CD4-positive, alpha-beta T cell treated with Interleukin-4 for 1 hour (primary cell): ENCODE data around the gene UBA52.
"Not testable (repeated sequence)": the region's sequence is repeated elsewhere in the genome, so short reads cannot be mapped to it uniquely, and the experiment has no call there.

ENCODE experiments used
- DNase-seq, 2 donors: peaks; one replicate each; pipeline ENCODE4 v3.0.0-alpha.2; 2020 to 2022

The UBA52 gene

DNA sequence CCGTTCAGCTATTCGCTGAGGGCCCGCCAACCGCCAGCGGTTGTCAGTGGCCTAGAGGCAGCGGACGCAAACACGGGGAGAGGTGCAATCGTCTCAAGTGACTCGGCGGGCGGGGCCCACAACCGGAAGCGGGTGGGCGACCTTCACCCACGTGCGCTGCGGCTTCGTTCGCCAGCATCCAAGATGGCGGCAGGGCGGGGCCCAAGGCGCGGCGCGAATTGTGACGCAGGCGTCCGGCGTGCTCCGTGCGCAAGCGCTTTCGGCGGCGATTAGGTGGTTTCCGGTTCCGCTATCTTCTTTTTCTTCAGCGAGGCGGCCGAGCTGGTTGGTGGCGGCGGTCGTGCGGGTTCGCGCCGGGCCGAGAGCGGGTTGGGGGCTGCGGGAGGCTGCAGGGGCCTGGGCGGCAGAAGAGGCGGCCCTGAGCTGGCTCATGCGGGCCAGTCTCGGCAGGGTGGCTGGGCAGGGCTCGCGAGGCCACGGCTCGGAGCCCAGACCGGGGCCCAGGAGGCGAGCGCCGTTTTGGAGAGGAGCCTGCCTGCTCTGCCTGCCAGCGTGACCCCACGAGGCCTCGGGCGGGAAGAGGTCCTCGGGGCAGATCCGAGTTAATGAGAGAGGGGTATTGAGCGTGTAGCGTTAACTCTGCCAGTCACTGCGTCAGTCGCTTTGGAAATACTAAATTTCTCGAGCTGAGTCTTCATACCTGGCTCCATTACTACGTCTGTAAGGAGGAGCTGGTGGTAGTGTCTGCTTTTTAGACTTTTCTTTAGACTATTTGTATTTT, at the start of gene UBA52:
Gene UBA52 (plus strand): TSS at position 294 of the 781 bp plus-strand sequence. CDS start 1,444 bp downstream, outside the sequence.
- peak; percentile 98 to 99 for DNase-seq

DNA sequence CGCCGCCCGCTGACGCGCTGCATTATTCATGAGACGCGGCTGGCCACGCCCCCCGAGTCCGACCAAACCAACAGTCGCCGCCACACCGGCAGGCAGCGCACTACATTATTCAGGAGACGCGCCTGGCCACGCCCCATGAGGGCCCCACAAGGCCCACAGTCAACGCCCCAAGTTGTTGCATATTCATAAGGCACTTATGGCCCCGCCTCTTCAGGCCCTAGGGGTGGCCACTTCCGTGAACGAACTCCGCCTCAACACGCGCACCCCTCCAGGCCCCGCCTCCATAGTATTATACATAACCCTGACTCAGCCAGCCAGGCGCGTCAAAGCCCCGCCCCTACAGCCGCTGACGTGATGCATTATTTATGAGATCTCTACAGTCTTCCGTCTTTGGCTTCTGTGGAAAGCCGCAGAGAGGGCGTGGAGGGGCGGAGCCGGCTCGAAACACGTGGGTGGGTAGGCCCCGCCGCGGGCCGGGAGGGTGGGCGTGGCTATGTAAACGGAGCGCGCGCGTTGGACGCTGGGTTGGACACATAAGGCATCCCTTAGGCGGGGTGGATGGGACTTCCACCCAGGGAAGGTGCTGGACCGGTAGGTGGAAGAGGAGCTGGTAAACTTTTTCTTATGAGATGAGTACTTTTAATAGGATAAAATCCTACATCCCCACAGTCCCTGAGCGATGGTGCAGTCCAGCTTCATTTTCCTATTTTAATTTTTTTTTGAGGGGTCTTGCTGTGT, 49.4 kb upstream of the UBA52 start:
- DNase-seq, result peak; percentile 100

DNA sequence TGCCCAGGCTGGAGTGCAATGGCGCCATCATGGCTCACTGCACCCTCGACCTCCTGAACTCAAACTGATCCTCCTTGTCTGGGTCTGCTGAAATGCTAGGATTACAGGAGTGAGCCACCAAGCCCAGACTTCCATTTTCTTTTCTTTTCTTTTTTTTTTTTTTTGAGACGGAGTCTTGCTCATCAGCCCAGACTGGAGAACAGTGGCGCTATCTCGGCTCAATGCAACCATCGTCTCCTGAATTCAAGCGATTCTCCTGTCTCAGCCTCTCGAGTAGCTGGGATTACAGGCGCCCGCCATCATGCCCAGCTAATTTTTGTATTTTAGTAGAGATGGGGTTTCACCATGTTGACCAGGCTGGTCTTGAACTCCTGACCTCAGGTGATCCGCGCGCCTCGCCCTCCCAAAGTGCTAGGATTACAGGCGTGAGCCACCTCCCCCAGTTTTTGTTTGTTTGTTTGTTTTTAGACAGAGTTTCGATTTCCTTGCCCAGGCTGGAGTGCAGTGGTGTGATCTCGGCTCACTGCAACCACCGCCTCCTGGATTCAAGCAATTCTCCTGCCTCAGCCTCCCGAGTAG, 48.7 kb upstream of the UBA52 start:
- not testable (repeated sequence) for DNase-seq

GRCh38 chr19:18523841-18524240, 47.8 kb upstream of the UBA52 start:
- no peak for DNase-seq

DNA sequence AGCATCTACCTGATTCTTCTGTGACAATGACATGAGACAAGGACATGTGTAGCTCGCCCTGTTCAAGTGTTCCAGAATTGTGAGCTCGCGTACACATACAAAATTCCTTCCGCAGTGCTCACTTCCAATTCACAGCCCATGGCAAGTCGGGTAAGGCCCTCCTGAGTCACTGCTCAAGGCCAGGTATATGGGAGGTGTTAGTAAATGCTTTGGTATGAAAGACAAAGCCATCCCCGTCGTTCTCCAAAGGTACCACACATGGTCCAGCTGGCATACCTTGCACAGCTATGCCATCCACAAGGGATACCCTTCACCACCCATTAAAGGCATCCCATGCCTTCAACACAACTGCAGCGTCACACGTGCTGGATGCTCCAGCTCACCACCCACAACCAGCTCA, 45.3 kb upstream of the UBA52 start:
- no peak for DNase-seq

DNA sequence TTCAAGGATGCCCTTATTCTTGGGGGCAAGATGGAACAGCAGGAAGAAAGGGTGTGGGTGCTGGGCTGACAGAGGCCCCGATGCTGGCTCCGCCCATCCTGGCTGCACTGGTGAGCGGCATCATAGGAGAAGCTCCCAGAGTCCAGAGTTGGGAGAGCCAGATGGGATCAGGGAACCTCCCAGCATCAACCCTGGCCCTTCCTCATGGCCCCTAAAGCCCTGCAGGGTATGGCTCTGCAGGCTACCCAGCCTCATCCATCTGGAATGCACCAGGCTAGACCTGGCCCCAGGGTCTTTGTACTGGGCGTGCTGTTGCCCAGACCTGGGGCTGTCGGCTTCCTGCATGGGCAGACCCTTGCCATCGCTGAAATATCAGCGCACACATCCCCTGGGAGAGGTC, 41.9 kb upstream of the UBA52 start:
- no peak for DNase-seq

DNA sequence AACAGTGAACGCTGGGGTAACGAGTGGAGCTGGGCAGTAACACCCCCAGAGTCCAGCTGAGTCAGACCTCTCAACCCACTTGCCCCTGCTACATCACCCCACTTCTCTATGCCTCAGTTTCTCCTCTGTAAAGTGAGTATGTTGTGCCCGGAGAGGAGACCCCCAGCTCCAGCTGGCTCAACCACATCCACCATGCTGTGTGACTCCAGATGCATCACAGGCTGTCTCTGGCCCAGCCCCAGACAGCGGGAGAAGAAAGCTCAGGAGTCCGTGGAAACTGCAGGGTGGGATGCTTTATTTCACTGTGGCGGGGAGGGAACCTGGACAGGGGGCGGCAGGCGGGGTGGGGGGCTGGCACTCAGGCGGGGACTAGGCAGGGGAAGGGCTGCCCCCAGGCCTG, 40.2 kb upstream of the UBA52 start:
- DNase-seq, result no peak

- DNase-seq, result no peak
Observed at GRCh38 chr19:18532168-18532890, 39.3 kb upstream of the UBA52 start.

DNA sequence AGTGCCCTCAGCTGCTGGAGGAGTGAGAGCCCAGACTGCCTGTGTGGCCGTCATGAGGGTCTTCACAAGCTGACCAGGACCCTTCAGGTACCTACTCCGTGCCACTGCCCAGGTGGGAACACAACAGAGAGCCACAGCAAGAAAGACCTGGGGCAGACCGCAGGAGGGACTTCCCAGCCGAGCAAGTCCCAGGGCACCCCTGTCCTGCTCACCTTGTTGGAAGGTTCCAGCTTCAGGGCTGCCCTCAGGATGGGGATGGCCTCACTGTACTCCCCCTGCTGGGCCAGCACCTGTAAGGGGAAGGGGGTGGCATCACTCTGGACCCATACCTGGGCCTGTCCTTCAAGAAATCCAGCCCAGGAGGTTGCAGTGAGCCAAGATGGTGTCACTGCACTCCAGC, 38.6 kb upstream of the UBA52 start:
- DNase-seq, result no peak

- no peak for DNase-seq
Observed at GRCh38 chr19:18536475-18536874, 35.2 kb upstream of the UBA52 start.

- DNase-seq, result no peak
Observed at GRCh38 chr19:18537431-18537830, 34.2 kb upstream of the UBA52 start.

DNA sequence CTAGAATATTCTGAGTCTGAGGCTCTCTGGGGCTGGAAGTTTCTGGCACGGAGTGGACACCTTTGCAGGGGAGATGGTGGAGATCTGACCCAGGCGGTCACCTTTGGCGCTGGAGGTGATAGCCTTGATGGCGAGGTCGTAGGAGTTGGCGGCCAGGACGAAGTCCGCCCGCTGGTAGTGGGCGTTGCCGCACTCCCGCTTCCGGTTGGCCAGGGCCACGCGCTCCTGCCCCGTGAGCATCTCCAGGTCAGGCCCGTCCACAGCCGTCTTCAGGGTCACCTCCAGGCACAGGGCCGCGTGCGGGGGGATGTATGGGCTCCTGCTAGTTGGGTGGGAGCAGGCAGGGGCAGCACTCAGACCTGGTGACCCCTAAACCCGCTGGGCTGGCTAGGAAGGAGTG, 33.5 kb upstream of the UBA52 start:
- DNase-seq, result no peak

DNA sequence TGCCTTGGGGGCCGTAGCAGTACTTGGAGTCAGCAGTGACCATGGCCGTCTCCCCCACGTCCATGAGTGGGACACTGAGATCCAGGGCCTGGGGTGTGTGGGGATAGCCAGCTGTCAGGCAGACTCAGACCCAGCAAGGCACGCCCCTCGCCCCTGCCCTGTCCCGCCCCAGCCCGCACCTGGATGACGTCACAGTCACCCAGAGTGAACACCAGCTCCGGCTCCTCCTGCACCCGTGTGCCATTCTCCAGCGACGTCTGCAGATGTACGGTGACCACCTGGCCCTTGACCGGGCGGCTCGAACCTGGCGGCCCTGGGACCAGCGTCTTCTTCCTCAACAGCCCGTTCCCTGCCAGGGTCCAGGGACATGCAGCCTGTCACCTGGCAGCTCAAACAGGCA, 32.3 kb upstream of the UBA52 start:
- DNase-seq, result no peak

GRCh38 chr19:18540200-18540599, 31.5 kb upstream of the UBA52 start:
- DNase-seq, result not testable (repeated sequence)

- no peak for DNase-seq
Observed at GRCh38 chr19:18541258-18541991, 30.2 kb upstream of the UBA52 start.

DNA sequence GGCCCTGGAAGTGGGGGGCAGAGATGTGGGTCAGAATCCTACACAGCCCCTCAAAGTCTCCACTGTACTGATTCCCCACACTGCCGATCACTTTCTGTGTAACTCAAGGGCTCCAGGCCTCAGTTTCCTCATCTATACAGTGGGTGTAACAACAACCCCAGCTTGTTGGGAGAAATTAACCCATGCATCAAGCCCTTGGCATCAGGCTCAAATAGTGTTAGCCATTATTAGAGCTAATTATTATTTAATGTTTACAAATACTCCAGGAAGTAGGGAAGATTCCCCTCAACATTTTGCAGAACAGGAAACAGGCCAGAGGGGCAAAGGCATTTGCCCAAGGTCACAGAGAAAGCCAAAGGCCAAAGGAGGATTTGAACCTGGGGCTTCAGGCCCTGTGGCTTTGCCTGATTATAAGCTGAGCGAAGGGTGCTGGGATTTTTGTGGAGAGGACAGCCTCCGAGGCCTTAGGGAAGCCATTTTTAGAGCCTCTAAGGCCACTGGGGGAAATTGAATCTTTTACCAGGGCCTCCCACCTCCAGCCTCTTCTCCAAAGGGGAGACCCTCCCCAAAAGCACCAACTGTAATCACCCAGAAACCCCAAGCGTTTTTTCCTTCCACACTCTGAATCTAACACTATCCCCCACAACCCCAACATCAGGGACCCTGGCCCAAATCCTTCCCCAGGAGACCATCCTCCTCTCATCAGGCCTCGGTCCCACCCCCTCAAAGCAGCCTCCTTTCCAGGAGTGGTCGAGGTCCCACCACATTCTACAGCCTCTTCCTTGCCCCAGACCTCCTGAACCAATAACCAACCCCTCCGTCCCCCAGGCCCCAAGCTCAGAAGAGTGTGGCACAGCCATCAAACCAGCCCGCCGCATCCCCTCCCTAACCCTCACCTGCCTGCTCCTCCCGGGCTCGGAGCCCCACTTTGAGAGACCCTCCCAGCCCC, 29.4 kb upstream of the UBA52 start:
- peak in 1 of 2 donors; percentile 18 for DNase-seq

- peak; percentile 93 to 94 for DNase-seq
Observed at GRCh38 chr19:18542941-18543813, 28.5 kb upstream of the UBA52 start, which contains the start of gene FKBP8. FKBP8 (minus strand) TSS chr19:18543573; CDS start chr19:18541970, 1,603 bp downstream.

GRCh38 chr19:18543814-18544475, 27.7 kb upstream of the UBA52 start:
- DNase-seq, result peak; percentile 87 to 91

- DNase-seq, result no peak
Observed at GRCh38 chr19:18551631-18552030, 20.0 kb upstream of the UBA52 start.
